Endothelial cell of hepatic sinusoid (primary cell): ENCODE results near the gene PECR.

Experiments used
- in situ Hi-C: cut with HindIII; loops from 2 replicates; pipeline ENCODE4 v1.10.0; 2017; ENCODE audit warnings: low sequenced_read_pairs

PECR gene

GRCh38 chr2:216081487-216082116 lies at the start of gene PECR, which contains the start of gene TMEM169:
Gene PECR (minus strand): TSS chr2:216081809. CDS start chr2:216081741, 68 bp downstream.
Gene TMEM169 (plus strand): TSS chr2:216081919. CDS start chr2:216095964, 14,045 bp downstream.
- in situ Hi-C loops = no loop called here

- in situ Hi-C loops = no loop called here
Observed at GRCh38 chr2:216130346-216130971, 48.9 kb upstream of the PECR start.

DNA sequence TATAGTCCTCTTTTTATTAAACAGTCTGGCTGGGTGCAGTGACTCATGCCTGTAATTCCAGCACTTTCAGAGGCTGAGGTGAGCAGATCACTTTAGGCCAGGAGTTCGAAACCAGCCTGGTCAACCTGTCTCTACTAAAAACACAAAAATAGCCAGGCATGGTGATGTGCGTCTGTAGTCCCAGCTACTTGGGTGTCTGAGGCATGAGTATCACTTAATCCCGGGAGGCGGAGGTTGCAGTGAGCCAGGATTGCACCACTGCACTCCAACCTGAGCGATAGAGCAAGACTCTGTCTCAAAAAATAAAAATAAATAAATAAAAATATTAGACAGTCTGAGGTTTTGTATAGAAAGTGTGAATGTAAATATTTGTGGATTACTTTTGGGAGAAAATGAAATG lies 45.3 kb upstream of the PECR start:
- in situ Hi-C loops = no loop called here

DNA sequence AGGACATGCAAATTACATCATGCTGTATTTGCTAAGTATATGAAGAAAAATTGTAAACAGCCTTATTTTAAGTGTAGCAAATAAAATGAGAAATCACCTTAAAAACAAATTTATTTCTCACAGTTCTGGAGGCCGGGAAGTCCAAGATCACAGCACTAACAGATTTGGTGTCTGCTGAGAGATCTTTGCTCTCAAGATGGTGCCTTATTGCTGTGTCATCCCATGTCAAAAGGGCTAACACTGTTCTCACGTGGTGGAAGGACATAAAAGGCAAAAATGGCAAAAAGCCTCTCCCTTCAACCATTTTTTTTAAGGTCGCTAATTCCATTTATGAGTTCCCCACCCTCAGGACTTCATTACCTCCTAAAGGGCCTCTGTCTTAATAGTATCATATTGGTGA lies 39.6 kb upstream of the PECR start:
- in situ Hi-C loops = no loop called here

GRCh38 chr2:216119986-216120385 lies 38.4 kb upstream of the PECR start:
- in situ Hi-C loops = no loop called here

- in situ Hi-C loops = no loop called here
Observed at GRCh38 chr2:216119146-216119545, 37.5 kb upstream of the PECR start.

DNA sequence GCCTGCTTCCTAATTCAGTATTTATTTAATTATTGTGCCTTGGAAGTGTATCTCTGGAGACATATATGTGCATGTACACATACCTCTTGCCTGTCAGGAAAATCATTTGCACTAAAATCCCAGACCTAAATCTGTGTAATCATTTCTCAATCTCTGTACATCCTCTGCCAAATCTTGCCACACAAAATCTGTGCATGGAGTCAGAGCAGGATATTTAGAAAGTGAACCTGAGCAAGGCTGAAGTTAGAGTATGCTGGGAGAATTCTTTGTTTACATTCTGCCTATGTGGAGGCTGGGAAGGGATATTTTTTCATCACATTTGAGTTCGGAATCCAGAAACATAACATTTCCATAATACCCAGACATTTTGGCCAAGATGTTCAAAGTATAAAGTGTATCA lies 36.9 kb upstream of the PECR start:
- in situ Hi-C loops = no loop called here

DNA sequence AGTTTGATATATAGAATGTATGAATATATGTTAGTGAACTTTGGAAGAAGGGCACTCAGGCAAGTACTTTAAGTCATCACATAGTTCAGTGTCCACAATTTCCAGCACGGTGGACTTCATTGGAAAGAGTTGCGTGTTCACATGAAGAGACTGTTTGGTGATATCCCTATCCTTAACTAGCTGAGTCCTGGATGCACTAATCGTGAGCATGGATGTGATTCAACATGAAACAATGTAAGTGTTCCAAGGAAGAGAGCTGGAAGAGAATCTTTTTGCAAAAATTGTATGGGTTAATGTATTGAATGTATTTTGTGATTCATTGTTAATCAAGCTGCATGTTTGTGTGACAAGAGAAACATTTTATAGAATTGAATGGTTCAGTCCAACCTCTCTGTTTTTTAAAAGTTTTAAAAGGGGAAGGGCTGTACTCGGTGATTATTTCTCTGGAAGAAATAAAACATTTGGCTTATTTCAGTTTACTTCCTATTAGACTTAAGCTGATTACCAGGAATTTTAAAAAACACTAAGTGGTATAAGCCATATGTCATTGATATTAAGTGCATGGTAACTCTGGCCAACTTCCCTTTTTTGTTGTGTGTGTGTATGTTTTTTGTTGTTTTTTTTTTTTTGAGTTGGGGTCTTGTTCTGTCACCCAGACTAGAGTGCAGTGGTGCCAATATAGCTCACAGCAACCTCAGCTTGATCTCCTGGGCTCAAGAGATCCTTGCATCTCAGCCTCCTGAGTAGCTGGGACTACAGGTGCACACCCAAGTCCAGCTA lies 36.1 kb upstream of the PECR start:
- in situ Hi-C loops = no loop called here

- in situ Hi-C loops = no loop called here
Observed at GRCh38 chr2:216116418-216116817, 34.8 kb upstream of the PECR start.

DNA sequence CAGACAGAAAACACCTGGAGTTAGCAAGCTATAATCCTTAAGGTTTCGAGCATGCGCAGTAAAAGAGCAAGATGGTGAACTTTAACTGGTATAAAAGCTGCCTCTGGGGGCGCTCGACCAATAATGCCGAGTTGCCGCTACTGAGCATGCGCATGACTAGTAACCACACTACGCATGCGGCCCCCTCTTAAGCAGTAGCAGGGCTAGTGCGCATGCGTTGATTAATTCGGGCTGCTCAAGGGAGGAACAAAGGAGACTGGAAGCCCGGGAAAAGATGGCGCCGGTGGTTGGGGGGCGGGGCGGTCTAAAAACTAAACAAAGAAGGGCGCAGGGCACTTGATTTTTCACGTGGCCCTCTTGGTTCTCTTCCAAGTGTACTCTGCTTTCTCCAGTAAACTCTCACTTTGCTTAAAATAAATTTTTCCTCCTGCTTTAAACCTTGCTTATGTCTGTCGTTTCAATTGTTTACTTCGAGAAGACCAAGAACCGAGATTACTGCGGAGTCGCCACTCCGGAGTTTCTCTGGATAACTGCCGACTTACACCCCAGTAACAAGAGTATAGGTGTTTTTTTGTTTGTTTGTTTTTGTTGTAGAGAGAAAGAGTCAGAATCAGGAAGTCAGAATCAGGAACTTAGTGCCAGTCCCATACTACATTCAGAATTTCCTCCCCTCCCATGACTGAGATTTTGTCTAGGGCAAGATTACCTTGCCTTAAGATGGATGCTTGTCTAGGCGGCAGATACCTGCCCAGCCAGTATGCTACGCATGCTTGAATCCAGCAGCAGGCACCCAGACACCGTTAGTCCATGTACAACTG lies 33.3 kb upstream of the PECR start:
- in situ Hi-C loops = no loop called here

DNA sequence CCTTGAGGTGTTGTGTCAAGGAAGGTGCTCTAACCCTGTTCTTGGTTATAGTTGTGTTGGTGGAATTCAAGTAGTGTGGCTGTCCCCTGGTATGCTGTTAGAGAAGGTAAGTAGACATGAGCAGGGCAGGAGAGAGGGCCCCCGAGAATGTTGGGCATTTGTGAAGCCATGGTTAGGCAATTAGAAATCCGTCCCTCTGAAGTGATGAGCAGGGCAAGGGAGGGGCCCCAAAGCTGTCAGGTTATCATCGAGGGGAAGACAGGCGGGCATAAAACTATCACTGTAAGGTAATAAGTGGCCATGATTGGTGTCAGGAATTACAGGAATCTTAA lies 32.7 kb upstream of the PECR start:
- in situ Hi-C loops = no loop called here

GRCh38 chr2:216113572-216113971 lies 32.0 kb upstream of the PECR start:
- in situ Hi-C loops = no loop called here

- in situ Hi-C loops = no loop called here
Observed at GRCh38 chr2:216112926-216113325, 31.3 kb upstream of the PECR start.

- in situ Hi-C loops = no loop called here
Observed at GRCh38 chr2:216111122-216111521, 29.5 kb upstream of the PECR start.

DNA sequence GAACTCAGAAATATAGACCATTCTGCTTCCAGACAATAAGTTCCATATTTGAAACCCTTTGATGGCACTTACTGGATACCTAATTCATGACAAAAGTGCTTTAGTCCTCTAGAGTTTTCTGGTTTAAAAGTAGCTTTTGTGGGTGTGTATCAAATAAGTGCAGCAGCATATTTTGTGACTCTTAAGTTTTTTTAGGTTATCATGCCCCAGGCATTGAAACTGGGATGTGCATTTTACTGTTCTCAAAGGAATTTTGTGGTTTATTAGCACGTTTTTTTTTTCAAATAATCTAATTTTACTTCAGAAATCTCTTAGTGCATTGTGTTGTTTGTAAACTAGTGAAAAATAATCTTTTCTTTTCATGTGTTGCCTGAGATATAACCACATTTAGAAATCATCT lies 29.0 kb upstream of the PECR start:
- in situ Hi-C loops = no loop called here

GRCh38 chr2:216109962-216110614 lies 28.5 kb upstream of the PECR start:
- in situ Hi-C loops = no loop called here

DNA sequence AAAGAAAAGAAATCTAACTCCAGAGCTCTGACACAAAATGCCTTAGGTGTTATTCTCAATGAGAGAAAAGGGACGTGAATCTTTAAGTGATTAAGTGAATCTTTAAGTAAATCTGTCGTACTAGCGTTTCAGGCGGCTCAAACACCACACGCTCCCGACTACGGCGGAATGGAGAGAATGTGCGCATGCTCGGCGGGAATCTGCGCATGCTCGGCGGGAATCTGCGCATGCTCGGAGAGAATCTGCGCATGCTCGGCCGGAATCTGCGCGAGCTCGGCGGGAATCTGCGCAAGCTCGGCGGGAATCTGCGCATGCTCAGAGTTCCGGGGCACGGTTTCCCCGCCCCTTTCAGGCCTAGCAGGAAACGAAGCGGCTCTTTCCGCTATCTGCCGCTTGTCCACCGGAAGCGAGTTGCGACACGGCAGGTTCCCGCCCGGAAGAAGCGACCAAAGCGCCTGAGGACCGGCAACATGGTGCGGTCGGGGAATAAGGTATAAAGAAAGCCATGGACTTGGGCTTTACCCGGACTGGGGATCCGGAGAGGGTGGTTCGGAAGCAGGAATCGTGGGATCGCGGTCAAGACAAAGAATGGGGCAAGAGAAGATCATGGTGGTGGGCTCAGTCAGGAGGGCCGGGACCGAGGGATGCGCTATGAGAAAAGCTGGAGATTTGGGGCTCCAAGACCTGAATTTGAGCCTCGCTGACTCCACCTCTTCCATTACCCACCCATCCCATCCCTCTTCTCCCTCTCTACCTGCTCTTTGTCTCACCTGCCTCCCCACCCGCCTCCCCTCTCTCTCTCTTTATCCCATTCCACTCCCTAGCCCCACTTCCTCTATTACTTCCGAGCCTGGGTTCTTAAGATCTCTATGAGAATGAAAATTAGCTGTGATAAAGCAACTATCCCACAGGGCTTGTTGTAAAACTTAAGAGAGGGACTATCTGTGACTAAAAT lies 27.6 kb upstream of the PECR start, which contains the start of gene XRCC5:
Gene XRCC5, plus strand, starts transcription at position 382 of the 955 bp plus-strand sequence. Its CDS starts 89 bp downstream, at position 471.
- in situ Hi-C loops = no loop called here

GRCh38 chr2:216108310-216108966 lies 26.8 kb upstream of the PECR start:
- in situ Hi-C loops = no loop called here

DNA sequence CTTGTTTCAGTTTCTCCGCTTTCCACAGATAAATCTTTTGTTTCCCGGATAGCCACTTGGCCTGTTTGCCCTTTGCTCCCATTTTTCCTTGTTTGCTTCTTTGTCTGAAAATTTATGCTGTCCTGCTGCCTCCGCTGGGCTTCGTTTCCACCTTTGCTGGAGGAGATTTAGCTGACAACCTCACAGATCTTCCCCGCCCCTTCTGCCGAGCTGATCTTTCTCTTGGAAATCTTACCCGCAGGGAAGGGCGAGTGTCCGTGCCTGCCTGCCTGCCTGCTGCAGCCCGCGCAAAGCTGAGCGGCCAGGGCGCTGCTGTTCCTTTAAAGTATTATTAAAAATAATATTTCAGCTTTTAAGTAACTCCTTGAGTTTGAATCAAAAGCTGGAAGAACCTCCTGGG lies 26.2 kb upstream of the PECR start:
- in situ Hi-C loops = no loop called here
